MM.1S (cell line): ENCODE measurements around the gene CXADR.

ENCODE experiments used
- DNase-seq: peaks from one replicate; pipeline ENCODE4 v3.0.0-alpha.2; 2015
- H2AFZ ChIP-seq: fragments of 300-600 bp; sonication (generic); 2 replicates; pipeline ENCODE4 v1.6.0; 2016; ENCODE audit warnings: antibody characterized with exemption, low read length
- H3F3A ChIP-seq: fragments of 300-600 bp; sonication (generic); 2 replicates; pipeline ENCODE4 v1.6.1; 2016; ENCODE audit warnings: mild to moderate bottlenecking, antibody characterized with exemption, low read length, moderate library complexity, mixed read lengths; ENCODE audit not compliant: insufficient read depth
- H3K27ac ChIP-seq: fragments of 300-600 bp; sonication (generic); 2 replicates; pipeline ENCODE4 v1.5.1; 2016; ENCODE audit warnings: mild to moderate bottlenecking, low read length
- H3K27me3 ChIP-seq: fragments of 300-600 bp; sonication (generic); replicated peaks from 2 replicates; pipeline ENCODE4 v1.6.0; 2016; ENCODE audit warnings: low read length; ENCODE audit not compliant: insufficient read depth
- H3K36me3 ChIP-seq: fragments of 300-600 bp; sonication (generic); replicated peaks from 2 replicates; pipeline ENCODE4 v1.6.1; 2016; ENCODE audit warnings: mild to moderate bottlenecking, low read length, mixed read lengths; ENCODE audit not compliant: insufficient read depth
- H3K4me1 ChIP-seq: fragments of 300-600 bp; sonication (generic); 2 replicates; pipeline ENCODE4 v1.6.1; 2016; ENCODE audit warnings: low read length, mixed read lengths
- H3K4me2 ChIP-seq: fragments of 300-600 bp; sonication (generic); 2 replicates; pipeline ENCODE4 v1.6.0; 2016; ENCODE audit warnings: low read depth, low read length
- H3K4me3 ChIP-seq: fragments of 300-600 bp; sonication (generic); 2 replicates; pipeline ENCODE4 v1.5.1; 2016; ENCODE audit warnings: low read length, mixed read lengths
- H3K79me2 ChIP-seq: fragments of 300-600 bp; sonication (generic); 2 replicates; pipeline ENCODE4 v1.6.1; 2016; ENCODE audit warnings: mixed run types, low read length, mixed read lengths
- H3K9ac ChIP-seq: fragments of 300-600 bp; sonication (generic); 2 replicates; pipeline ENCODE4 v1.6.1; 2016; ENCODE audit warnings: low read length, mixed read lengths
- H3K9me2 ChIP-seq: fragments of 300-600 bp; sonication (generic); replicated peaks from 2 replicates; pipeline ENCODE4 v1.6.1; 2016; ENCODE audit warnings: mild to moderate bottlenecking, low read length, mixed read lengths; ENCODE audit not compliant: insufficient read depth
- H3K9me3 ChIP-seq: fragments of 300-600 bp; sonication (generic); replicated peaks from 2 replicates; pipeline ENCODE4 v1.6.1; 2016; ENCODE audit warnings: mild to moderate bottlenecking, low read length, mixed read lengths; ENCODE audit not compliant: insufficient read depth
- H4K20me1 ChIP-seq: fragments of 300-600 bp; sonication (generic); 2 replicates; pipeline ENCODE4 v1.6.1; 2016; ENCODE audit warnings: mild to moderate bottlenecking, low read length, moderate library complexity, mixed read lengths; ENCODE audit not compliant: insufficient read depth
- EZH2 ChIP-seq: fragments of 300-600 bp; sonication (generic); optimal IDR thresholded peaks from 2 replicates; pipeline ENCODE3; 2017; ENCODE audit warnings: low read depth, mild to moderate bottlenecking, antibody characterized with exemption, low read length, mixed read lengths
- EZH2phosphoT487 ChIP-seq: fragments of 300-600 bp; sonication (generic); IDR thresholded peaks from 2 replicates; pipeline ENCODE4 v1.6.1; 2018; ENCODE audit warnings: antibody characterized with exemption, low read length
- TF ChIP-seq, protein P1 (sequence below): fragments of 300-600 bp; sonication (generic); IDR thresholded peaks from 2 replicates; pipeline ENCODE4 v1.5.1; 2016; ENCODE audit warnings: antibody characterized with exemption, low read length, mixed read lengths

The CXADR gene

GRCh38 chr21:17538576-17538975 is 25.7 kb downstream of the CXADR start:
- no peaks in the 10 kb centered on the region for H3K36me3 ChIP-seq
- no peak overlapping the region for H2AFZ ChIP-seq
- no peaks in the 10 kb centered on the region for H3K4me1 ChIP-seq
- TF ChIP-seq EZH2phosphoT487, result no peak
- TF ChIP-seq, protein P1, sequence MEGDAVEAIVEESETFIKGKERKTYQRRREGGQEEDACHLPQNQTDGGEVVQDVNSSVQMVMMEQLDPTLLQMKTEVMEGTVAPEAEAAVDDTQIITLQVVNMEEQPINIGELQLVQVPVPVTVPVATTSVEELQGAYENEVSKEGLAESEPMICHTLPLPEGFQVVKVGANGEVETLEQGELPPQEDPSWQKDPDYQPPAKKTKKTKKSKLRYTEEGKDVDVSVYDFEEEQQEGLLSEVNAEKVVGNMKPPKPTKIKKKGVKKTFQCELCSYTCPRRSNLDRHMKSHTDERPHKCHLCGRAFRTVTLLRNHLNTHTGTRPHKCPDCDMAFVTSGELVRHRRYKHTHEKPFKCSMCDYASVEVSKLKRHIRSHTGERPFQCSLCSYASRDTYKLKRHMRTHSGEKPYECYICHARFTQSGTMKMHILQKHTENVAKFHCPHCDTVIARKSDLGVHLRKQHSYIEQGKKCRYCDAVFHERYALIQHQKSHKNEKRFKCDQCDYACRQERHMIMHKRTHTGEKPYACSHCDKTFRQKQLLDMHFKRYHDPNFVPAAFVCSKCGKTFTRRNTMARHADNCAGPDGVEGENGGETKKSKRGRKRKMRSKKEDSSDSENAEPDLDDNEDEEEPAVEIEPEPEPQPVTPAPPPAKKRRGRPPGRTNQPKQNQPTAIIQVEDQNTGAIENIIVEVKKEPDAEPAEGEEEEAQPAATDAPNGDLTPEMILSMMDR, result no peak
- H3K9me3 ChIP-seq, result no peaks in the 10 kb centered on the region
- no peak overlapping the region for H3K4me2 ChIP-seq
- DNase-seq, result no peak
- no peak overlapping the region for H3K9ac ChIP-seq
- no peaks in the 10 kb centered on the region for H3F3A ChIP-seq
- H3K9me2 ChIP-seq, result no peaks in the 10 kb centered on the region
- H3K27me3 ChIP-seq, result no peaks in the 10 kb centered on the region
- no peaks in the 10 kb centered on the region for H3K79me2 ChIP-seq
- H3K4me3 ChIP-seq, result no peak overlapping the region
- H4K20me1 ChIP-seq, result no peaks in the 10 kb centered on the region
- H3K27ac ChIP-seq, result no peak overlapping the region

- Histone ChIP-seq H4K20me1 (no peaks in the 10 kb centered on the region), H3K4me3 (no peak overlapping the region), H3K27me3 (no peaks in the 10 kb centered on the region), H3K9ac (no peak overlapping the region), H3K9me3 (no peaks in the 10 kb centered on the region), H3K4me2 (no peak overlapping the region), H3K27ac (no peak overlapping the region), H3K36me3 (no peaks in the 10 kb centered on the region), H2AFZ (no peak overlapping the region), H3F3A (no peaks in the 10 kb centered on the region), H3K4me1 (no peaks in the 10 kb centered on the region), H3K9me2 (no peaks in the 10 kb centered on the region), H3K79me2 (no peaks in the 10 kb centered on the region)
- TF ChIP-seq, protein P1, result no peak
- TF ChIP-seq EZH2phosphoT487 (no peak), EZH2 (no peak)
- DNase-seq, result no peak
Measured at GRCh38 chr21:17539323-17539722, 26.5 kb downstream of the CXADR start.

DNA sequence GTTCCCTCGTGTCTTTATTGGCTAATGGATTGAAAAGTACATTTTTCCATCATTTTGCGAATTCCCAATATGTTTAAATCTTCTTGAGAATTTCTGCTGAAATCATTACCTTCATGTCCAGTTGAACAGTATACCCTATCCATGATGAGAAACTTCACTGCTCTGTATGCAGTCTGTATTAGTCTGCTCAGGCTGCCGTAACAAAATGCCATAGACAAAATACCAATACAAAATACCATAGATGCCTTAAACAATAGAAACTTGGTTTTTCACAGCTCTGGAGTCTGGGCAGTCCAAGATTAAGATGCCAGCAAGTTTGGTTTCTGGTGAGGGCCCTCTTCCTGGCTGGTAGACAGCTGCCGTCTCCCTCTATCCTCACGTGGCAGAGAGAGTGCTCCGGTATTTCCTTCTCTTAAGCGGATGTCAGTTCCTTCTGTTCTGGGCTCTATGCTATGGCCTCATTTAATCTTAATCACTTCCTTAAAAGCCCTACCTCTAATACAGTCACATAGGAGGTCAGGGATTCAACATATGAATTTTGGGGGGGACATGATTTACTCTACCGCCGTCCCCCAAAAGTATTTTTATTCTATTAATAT is 27.0 kb downstream of the CXADR start:
- no peak overlapping the region for H2AFZ ChIP-seq
- H3K27me3 ChIP-seq, result no peaks in the 10 kb centered on the region
- H3K9me3 ChIP-seq, result no peaks in the 10 kb centered on the region
- H3F3A ChIP-seq, result no peaks in the 10 kb centered on the region
- H3K9me2 ChIP-seq, result no peaks in the 10 kb centered on the region
- no peaks in the 10 kb centered on the region for H3K36me3 ChIP-seq
- no peaks in the 10 kb centered on the region for H3K79me2 ChIP-seq
- H3K9ac ChIP-seq, result no peak overlapping the region
- H4K20me1 ChIP-seq, result no peaks in the 10 kb centered on the region
- H3K4me1 ChIP-seq, result no peaks in the 10 kb centered on the region
- H3K4me3 ChIP-seq, result no peak overlapping the region
- H3K4me2 ChIP-seq, result no peak overlapping the region
- no peak for TF ChIP-seq EZH2
- TF ChIP-seq EZH2phosphoT487, result no peak
- TF ChIP-seq, protein P1, result no peak
- DNase-seq, result no peak
- no peak overlapping the region for H3K27ac ChIP-seq
